AML-193 (cell line): ENCODE measurements around the gene GLI1.
"Not testable (repeated sequence)": the region's sequence is repeated elsewhere in the genome, so short reads cannot be mapped to it uniquely, and the experiment has no call there.

Experiments
- DNase-seq, 2 experiments: peaks; one replicate each; lab custom pipeline; 2025; lab: John Stamatoyannopoulos, UW

Gene GLI1

DNA sequence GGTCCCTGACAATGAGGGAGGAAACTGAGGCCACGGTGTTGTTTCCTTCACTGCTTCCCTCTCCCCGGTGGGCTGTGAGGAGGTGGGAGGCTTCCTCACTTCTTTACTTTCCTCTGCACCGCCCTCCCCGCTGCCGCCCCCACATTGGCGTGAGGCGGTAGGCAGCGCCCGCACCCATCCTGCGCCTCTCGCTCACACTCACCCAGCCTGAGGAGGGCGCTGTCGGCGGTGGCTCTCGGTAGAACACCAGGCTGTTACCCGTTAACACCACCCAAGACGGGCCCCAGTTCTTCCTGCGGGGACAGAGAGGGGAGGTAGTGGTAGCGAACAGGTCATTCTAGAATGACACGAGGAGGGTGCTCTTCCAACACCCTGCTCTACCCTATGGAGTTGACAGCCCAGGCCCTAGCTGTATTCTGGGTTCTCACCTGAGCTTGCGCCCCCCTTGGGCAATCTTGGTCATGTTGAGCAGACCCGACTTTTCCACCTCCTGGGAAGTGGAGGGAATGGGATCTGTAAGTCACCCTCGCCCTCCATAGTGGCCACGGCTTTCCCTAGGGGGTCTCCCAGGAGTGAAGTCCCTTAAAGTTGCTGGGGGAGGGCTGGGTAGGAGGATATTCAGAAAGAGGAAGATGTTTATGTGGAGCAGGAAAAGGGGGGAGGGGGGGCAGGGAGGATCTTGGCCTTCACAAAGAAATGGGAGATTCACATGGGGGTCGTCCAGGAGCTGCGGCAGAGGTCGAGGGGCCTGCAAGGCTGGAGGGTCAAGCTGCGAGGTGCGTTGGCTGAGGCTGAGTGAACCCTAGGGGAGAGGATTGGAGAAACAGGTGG, 16.8 kb downstream of the GLI1 start:
- DNase-seq, result peak; percentile 37 to 51

DNA sequence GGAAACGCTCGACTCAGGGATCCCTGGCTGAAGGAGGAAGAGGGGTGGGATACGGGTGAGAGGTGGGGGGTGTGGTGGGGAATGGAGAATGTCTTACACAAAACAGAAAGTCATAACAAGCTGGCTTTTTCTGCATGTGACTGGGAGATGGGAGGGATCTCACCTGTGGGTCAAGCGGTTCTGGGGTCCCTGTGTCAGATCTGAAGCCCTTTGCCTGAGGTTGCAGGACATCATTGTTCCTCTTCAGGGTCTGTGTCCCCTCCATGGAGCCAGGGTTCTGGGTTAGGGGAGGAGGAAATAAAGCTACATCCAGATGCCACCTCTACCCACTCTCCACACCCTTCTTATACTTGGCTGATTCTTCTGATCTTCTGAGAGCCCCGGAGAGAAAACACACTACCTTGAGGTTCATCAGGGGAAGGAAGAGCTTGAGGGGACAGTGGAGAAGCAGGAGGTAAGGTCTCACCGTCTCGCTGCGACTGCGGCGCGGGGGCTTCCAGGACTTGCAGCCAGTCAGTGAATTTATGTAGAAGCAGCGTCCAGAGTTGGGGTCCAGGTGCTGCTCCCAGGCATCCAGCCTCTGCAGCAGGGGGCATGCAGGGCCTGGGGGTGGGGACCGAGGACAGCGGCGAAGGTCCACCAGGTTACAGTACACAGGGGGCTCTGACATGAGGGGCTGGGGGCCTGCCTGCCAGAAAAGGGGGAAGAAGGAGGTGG, 17.6 kb downstream of the GLI1 start:
- DNase-seq, result no peak

DNA sequence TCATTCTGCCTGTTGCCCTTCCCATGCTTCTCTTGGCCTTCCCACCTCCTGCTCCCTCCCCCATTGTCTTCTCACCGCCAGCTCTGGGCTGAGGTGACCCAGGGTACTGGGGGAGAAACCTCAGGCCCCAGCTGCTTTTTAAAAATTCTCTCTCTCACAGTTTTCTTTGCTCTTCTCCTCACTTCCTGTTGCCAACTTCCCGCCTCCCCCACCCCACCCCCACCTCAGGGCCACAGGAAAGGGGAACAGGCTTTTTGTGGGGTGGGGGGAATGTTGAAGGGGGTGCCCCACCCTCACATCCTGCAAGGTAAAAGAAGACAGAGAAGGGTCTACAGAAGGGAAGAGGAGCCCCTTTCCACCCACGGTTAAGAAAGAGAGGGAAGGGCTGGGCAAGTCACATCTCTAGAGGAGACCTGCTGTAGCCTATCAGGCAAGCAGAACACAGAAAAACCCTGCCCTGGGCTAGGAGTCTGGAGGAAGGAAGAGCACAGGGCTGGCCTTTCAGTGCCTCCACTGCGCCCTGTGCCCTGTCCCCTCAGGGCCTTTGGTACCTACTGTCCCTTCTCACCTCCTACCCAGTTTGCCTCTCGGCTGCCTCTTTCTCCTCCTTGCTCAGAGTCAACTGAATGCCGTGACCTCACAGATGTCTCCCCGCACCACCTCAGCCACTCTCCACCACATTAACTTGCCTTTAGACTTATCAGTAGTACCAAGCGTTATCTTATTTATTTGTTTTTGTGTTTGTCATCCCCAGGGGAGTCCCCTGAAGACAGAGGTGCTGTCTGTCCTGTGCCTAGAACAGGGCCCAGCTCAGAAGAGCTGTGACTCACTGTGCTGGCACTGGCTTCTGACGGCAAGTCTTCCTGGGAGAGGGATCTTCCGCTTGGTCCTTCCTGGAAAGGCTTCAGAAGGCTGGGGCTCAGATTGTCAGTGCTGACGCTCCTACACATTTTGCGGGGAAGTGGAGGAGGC, 18.4 kb downstream of the GLI1 start:
- peak; percentile 61 to 75 for DNase-seq

DNA sequence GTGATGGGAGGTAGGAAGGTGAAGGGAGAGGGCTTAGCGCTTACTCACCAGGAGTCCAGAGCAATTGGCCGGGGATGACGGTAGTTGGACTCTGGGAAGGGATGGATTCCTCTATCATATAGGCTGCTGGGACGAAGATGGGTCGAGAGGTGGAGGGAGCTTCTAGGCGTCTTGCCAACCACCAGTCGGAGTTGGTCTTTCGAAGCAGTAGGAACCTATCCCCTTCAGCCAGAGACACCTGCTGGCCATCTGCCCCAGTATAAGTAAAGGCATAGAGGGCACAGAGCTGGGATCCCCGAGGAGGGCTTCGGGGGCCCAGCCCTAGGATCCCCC, 19.4 kb downstream of the GLI1 start:
- DNase-seq, result no peak

DNA sequence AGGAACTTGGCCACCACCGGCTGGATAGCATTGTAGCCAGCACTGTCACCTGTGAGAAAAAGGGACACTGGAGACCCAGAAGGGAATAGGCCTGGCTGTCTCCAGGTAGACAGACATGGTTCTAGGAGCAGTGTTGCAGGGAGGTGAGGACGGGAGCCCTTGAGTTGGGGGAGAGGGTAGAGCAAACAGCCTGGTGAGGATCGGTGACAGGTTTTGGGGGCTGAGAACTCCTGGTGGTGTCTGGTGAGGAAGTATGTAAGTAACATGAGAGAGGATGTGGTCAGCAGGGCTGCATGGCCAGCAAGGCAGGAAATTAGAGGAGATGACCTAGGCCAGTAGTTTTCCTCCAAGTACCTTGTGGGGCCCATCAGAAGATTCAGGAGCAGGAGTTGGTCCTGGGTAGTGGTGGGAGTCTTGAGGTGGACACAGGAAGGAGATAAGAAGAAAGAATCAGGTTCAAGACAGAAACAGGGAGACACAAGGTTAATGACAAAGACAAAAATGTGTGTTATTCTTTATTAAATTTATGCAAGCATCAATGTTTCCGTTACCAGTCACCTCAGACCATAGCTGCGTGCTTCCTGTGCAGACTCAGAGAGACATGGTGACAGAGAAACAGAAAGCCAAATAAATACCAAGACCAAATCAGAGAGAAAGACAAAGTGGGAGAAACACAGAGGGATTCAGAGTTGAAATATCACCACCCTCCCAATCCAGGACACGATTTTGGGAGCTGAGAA, 20.0 kb downstream of the GLI1 start, which contains the start of gene ARHGAP9:
ARHGAP9 (minus strand) TSS at position 491 of the 740 bp plus-strand sequence; CDS start at position 31, 460 bp downstream.
- peak; percentile 22 to 43 for DNase-seq

DNA sequence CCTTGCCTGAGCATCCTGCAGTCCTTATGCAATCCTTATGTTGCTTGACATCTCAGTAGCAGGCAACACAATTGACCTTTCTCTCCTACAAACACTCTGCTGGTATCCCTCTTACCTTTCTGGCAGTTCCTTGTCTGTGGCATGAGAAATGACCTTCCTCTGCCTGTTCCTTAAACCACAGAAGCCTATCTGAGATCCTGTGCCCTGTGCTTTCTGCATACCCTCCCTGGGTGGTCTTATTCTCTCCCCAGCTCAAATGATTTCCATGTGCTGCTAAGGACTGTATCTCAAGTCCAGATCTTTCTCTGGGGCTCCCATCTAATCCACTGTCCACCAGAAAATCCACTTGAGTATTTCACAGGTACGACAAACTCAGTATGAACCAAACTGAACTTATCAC, 22.1 kb downstream of the GLI1 start:
- no peak for DNase-seq

DNA sequence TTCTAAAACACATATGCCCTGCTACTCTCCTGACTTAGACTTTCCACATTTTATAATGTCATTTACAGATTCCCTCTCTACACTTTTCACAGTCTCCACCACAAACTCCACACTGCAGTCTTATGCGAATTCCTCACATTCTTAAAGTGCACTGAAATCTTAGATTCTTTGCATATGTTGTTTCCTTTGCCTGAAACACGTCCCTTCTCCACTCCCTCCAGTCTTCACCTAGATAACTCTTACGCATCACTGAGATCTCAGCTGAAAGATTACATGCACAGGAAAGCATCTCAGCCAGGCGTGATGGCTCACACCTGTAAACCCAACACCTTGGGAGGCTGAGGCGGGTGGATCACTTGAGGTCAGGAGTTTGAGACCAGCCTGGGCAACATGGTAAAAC, 23.9 kb downstream of the GLI1 start:
- no peak for DNase-seq

DNA sequence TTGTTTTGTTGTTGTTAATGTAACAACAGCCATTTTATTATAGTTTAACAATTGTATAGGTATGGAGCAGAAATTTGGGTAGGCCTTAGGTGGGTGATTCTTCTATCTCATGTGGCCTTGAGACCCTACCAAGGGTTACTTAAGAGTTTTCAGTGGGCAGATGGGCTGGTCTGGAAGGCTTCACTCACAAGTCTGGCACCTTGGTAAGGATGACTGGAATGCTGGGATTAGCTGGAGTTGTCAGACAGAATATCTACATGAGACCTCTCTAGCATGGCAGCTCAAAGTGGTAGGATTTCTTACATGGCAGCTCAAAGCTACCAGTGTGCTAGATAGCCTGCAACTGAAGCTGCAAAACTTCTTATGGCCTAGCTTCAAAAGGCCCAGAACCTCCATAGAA, 26.1 kb downstream of the GLI1 start:
- DNase-seq, result no peak

DNA sequence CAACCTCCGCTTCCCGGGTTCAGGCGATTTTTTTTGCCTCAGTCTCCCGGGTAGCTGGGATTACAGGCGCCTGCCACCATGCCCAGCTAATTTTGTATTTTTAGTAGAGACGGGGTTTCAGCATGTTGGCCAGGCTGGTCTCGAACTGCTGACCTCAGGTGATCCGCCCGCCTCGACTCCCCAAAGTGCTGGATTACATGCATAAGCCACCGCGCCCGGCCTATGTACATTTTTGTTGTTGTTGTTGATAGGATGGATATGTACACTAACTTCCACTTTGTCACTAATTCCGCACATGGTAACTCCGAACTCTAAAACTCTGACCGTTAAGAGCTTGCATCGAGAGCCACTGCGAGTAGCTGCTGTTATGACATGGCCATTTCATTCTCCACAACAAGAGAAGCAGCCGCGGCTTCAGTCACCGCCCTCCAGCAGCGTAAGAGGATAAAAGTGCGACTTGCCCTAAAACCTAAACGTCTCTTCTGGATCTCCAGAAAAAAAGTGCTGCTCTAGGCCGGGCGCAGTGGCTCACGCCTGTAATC, 27.5 kb downstream of the GLI1 start:
- DNase-seq, result no peak

DNA sequence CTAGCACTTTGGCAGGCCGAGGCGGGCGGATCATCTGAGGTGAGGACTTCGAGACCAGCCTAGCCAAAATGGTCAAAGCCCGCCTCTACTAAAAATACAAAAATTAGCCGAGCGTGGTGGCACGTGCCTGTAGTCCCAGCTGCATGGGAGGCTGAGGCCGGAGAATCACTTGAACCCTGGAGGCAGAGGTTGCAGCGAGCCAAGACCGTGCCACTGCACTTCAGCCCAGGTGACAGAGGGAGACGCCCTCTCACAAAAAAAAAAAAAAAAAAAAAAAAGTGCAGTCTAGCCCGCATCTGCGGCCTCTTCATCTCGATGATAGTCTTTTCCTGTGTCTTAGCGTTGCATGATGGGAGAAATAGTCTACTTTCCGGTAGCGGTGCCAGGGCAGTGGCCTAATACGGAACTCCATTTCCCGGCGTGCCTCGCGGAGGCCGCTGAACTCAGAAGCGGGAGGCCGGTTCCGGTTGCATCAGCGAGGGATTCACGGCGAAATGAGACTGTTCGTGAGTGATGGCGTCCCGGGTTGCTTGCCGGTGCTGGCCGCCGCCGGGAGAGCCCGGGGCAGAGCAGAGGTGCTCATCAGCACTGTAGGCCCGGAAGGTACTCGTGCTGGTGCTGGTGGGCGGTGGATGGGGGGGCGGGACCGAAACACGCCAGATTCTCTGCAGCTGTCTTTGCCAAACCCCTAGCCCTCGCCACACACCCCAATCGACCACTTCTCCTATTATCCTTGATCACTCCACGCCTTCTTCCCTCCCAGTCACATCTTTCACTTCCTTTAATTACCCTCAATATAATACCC, 28.2 kb downstream of the GLI1 start, which contains the start of gene MARS1:
MARS1 (plus strand) TSS at position 472 of the 805 bp plus-strand sequence; CDS start at position 495, 23 bp downstream.
- peak; percentile 93 to 98 for DNase-seq

DNA sequence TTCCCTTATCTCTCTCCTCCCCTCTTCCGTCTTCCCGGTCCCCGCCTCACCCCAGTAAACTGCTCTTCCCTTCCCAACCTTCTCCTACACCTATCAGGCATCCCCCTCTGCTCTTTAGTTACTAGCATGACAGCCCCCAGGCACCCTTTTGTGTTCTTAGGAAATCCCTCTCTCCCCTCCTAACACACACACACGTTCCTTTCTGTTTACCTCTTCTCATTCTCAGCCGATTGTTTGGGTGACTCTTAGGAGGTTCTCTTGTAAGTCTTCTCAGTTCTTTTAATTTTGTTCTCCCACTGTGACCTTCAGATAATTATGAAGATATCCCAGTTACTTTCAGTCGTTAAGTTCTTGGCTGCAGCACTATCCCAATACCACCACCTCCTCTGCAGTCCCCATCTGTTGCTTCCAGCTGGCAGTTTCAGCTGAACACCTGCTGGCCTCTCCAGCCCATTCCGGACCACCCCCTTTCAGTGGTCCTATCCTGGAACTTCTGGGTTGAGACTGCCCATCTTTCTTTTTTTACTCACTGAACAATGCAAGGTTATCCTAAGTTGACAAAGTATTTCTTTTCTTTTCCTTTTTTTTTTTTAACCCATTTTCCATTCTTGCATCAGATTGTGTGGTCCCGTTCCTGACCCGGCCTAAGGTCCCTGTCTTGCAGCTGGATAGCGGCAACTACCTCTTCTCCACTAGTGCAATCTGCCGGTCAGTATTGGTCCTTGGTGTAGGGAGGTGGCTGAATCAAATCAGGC, 29.0 kb downstream of the GLI1 start:
- DNase-seq, result no peak

DNA sequence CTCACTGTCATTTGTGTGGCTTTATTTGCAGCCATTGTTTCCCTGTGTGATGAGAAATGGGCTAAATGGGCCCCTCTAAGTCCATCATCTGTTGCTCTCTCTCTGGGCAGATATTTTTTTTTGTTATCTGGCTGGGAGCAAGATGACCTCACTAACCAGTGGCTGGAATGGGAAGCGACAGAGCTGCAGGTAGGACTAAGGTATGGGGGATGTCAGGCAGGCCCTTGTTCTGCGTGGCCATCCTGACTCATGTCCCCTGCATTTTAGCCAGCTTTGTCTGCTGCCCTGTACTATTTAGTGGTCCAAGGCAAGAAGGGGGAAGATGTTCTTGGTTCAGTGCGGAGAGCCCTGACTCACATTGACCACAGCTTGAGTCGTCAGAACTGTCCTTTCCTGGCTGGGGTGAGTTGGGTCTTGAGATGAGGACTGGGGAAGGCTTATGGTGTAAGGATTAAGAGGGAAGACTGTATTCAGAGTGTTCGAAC, 29.6 kb downstream of the GLI1 start:
- no peak for DNase-seq

DNA sequence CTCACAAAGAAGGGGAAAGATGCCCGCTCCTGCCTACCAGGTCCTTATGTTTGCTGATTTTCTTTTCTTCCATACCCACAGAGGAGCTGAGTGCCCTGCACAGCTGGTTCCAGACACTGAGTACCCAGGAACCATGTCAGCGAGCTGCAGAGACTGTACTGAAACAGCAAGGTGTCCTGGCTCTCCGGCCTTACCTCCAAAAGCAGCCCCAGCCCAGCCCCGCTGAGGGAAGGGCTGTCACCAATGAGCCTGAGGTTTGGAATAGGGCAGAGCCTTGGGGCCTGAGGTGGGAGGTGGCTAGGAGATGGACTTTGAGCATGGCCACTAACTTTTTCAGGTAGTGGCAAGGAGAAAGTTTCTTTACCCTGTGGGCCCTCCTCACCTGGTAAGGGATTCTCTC, 30.5 kb downstream of the GLI1 start:
- no peak for DNase-seq

DNA sequence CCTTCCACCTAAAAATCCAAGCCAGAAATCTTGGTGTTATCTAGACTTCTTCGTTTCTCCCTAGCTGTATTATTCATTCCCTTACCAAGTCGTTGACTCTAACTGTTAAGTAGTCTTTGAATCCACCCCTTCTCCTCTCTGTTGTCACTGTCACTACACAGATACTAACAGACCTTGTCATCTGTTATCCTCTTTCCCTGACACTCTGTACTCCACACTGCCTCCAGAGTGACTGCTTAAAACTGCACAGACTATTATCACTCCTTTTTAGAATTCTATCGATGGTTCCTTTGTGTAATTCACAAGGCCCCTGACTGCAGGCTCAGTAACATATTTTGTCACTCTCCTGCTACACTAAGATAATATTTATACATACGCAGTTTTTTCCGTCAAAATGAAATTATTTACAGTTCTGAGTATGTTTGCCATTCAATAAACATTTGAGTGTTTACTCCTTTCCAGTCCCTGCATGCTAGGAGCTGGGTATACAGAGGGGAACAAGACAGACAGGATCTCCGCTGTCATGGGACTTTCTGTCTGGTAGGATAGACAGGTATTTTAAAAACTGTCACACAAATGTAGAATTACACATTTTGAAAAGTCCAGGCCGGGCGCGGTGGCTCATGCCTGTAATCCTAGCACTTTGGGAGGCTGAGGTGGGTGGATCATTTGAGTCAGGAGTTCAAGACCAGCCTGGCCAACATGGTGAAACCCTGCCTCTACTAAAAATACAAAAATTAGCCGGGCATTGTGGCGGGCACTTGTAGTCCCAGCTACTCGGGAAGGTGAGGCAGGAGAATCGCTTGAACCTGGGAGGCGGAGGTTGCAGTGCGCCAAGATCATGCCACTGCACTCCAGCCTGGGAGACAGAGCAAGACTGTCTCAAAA, 32.1 kb downstream of the GLI1 start:
- peak; percentile 45 to 51 for DNase-seq

DNA sequence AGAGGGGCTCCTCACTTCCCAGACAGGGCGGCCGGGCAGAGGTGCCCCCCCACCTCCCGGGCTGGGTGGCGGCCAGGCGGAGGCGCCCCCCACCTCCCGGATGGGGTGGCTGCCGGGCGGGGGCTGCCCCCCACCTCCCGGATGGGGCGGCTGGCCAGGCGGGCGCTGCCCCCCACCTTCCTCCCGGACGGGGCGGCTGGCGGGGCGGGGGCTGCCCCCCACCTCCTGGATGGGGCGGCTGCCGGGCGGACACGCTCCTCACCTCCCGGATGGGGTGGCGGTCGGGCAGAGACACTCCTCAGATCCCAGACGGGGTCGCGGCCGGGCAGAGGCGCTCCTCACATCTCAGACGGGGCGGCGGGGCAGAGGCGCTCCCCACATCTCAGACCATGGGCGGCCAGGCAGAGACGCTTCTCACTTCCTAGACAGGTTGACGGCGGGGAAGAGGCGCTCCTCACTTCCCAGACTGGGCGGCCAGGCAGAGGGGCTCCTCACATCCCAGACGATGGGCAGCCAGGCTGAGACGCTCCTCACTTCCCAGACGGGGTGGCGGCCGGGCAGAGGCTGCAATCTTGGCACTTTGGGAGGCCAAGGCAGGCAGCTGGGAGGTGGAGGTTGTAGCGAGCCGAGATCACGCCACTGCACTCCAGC, 35.6 kb downstream of the GLI1 start:
- DNase-seq, result not testable (repeated sequence)

DNA sequence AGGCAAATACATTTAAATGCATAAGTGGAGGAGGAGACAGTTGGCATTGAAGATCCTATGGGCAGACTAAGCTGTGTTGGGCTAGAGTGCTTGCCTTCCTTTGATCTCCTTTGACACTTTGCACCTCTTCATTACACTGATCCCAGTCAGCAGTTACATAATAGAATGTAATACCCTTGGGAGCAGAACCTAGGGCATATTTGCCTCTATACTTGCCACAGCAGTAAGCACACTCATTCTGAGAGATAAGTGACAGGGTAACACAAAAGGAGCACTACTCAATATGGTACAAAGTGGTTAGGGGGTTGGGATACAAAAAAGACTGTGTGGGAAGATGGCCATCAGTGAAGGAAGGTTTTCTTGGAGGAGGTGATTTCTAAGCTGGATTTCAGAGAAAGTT, 37.2 kb downstream of the GLI1 start:
- DNase-seq, result no peak

DNA sequence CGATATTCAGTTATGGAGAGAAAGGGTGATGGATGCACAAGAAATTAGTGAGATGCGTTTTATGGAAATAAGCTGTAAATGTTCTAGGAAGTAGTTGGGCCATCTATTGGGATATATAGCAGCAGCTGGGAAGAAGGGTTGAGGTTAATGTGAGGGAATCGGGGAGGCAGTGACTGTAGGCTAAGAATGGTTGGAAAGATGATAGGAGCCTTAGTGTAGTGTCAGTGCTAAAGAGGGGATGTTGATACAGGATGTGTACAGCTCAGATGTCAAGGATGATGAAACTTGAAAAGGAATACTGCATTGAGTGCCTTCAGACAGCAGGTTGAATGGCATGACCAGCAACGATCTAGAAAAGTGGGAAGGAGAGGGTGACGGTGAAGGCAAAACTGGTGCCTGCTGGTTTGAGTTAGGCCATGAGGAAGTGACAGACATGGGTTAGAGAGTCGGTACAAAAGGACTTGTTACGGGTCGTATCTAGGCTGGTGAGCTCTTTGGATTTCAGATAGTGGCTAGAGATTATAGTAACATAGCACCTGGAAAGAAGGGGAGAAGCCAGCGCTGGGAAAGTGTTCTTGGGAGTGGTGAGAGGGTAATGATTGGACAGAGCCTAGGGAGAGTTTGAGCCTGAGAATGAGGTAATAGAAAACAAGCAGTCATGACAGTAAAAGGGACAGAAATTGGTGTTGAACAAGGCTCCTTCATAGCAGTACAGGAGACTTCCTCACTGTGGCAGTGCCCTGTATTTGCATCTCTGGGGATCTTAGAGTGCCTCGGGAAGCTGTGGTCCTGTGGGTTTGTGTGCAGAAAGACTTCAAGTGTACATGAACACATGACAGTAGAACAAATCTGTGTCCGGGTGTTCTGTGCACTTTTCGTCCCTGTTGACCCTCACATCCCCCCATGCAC, 37.9 kb downstream of the GLI1 start:
- DNase-seq, result no peak
